Measurements from ENCODE around the gene WDFY3.
A peak's percentile ranks its signal among the peaks of the same experiment; 100 is the strongest.
"Not testable (repeated sequence)": the region's sequence is repeated elsewhere in the genome, so short reads cannot be mapped to it uniquely, and the experiment has no call there.

Gene WDFY3

GRCh38 chr4:84841435-84841834, 125.1 kb downstream of the WDFY3 start:
- H3K4me3 ChIP-seq (replicated peaks in 1 of 2; ENCODE audit: low read depth in 2 of 2, low read length in 2 of 2): no peak overlapping the region
- TF ChIP-seq CTCF (IDR thresholded peaks at IDR 0.05; ENCODE audit: low read depth, low read length): no peak
- no peak for DNase-seq (ENCODE audit: low read depth in 2 of 2)

GRCh38 chr4:84837751-84838150, 128.7 kb downstream of the WDFY3 start:
- no peak for TF ChIP-seq CTCF (IDR thresholded peaks at IDR 0.05; ENCODE audit: low read depth, low read length)
- DNase-seq (ENCODE audit: low read depth in 2 of 2): peak in 1 of 2 donors; percentile 38
- no peak overlapping the region for H3K4me3 ChIP-seq (replicated peaks in 1 of 2; ENCODE audit: low read depth in 2 of 2, low read length in 2 of 2)

- DNase-seq (ENCODE audit: low read depth in 2 of 2); H3K4me3 ChIP-seq (replicated peaks in 1 of 2; ENCODE audit: low read depth in 2 of 2, low read length in 2 of 2): not testable (repeated sequence)
Measured at GRCh38 chr4:84829633-84830032, 136.9 kb downstream of the WDFY3 start.

DNA sequence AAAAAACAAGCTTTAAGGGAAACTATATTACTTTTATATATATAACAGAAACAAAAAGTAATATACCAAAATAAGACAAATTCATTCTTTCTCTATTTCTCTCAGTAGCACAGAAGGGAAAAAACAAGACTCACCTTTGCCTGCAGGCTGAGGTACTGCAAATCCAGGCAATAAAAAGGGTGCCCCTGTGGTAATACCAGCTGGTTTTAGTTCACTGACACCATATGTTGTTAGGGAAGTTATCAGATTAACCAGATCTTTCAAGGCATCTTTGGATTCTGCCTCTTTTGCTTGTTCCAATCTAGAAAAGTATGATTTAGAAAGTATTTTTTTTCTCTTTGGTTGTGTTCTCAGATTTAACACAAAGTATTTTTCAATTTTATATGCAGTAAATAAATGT, 139.8 kb downstream of the WDFY3 start:
- no peak for TF ChIP-seq CTCF (IDR thresholded peaks at IDR 0.05; ENCODE audit: low read depth, low read length)
- no peak for DNase-seq (ENCODE audit: low read depth in 2 of 2)
- no peak overlapping the region for H3K4me3 ChIP-seq (replicated peaks in 1 of 2; ENCODE audit: low read depth in 2 of 2, low read length in 2 of 2)

DNA sequence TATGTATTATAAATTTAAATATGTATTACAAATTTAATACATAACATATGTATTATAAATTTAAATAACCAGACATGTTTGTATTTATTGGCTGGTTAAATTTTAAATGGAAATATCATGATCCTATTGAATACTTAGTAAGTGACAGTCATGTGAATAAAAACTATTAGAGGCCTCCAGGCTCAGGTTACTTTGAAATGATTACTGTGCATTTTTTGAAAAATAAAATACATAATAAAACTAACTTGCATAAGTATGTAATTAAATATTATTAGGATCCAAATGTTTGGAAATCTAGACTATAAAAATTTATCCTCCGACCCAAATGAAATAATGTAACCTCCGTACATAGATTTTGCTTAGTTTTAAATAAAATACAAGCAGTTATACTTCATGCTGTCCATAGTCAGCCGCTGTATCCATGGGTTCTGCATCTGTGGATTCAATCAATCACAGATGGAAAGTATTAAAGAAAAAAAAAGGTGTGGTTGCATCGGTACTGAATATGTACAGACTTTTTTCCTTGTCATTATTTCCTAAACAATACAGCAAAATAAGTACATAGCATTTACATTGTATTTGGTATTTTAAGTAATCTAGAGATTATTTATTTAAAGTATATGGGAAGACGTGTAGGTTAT, 140.7 kb downstream of the WDFY3 start:
- DNase-seq (ENCODE audit: low read depth in 2 of 2): no peak
- TF ChIP-seq CTCF (IDR thresholded peaks at IDR 0.05; ENCODE audit: low read depth, low read length): no peak
- no peak overlapping the region for H3K4me3 ChIP-seq (replicated peaks in 1 of 2; ENCODE audit: low read depth in 2 of 2, low read length in 2 of 2)

DNA sequence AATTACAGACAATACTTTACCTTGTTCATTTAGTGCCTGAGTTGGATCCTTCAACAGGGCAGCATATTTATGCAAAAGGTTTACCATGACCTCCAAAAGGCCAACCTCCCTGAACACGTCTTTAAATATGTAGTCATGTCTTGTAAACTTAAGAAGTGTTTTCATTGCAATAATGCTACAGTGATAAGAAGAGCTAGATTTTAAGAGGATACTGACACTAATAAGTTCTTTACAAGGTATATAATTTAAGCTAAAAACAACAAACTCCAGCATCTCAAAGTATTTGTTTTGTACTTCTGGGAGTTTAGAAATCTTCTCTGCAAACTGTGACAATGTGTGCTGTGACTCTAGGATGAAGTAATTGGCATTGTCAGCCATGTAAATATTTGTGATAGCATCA, 145.4 kb downstream of the WDFY3 start:
- no peak overlapping the region for H3K4me3 ChIP-seq (replicated peaks in 1 of 2; ENCODE audit: low read depth in 2 of 2, low read length in 2 of 2)
- DNase-seq (ENCODE audit: low read depth in 2 of 2): no peak
- no peak for TF ChIP-seq CTCF (IDR thresholded peaks at IDR 0.05; ENCODE audit: low read depth, low read length)

DNA sequence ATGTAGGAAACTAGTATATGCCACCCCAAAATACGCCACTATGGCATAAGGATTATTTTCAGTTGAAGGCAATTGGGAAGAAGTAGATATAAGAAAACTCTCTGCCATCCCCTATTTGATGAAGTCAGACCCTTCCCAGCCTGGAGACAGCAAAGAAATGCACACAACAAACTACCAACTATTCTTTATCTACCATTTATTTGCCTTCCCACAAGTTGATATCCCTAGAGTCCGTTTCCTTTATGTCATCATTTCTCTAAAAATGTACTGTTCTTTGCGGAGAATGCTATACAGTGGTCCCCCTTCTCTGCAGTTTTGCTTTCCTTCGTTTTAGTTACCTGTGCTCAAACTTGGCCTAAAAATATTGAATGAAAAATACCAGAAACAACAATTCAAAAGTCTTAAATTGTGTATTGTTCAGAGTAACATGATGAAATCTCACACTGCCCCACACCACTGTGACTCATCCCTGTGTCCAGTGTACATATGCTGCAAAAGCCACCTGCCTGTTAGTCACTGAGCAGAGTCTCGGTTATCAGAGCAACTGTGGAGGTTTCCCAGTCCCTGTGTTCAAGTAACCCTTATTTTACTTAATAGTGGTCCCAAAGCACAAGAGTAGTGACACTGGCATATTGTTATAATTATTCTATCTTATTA, 152.3 kb downstream of the WDFY3 start:
- DNase-seq (ENCODE audit: low read depth in 2 of 2): peak; percentile 77 to 95
- H3K4me3 ChIP-seq (replicated peaks in 1 of 2; ENCODE audit: low read depth in 2 of 2, low read length in 2 of 2): no peak overlapping the region
- no peak for TF ChIP-seq CTCF (IDR thresholded peaks at IDR 0.05; ENCODE audit: low read depth, low read length)

All from cardiac fibroblast (primary cell).